H1 (cell line): ENCODE measurements around the gene GPNMB.

Experiments
- CTCF ChIP-seq, 3 experiments: IDR thresholded peaks; 1 replicate in 2 of 3; 2 replicates in 1 of 3; pipeline versions ENCODE4 v1.5.1 to v1.6.1; 2011; ENCODE audit warnings: low read length in 3 of 3, mild to moderate bottlenecking in 3 of 3, inconsistent platforms in 2 of 3, low read depth in 1 of 3, moderate library complexity in 1 of 3; ENCODE audit not compliant: insufficient read depth in 1 of 3; ENCODE audit errors: control extremely low read depth in 1 of 3
- JUN ChIP-seq: IDR thresholded peaks from 2 replicates; pipeline ENCODE4 v1.6.1; 2011; ENCODE audit warnings: low read depth, mild to moderate bottlenecking, improper control_type of control experiment, low read length
- MAFK ChIP-seq: IDR thresholded peaks from 2 replicates; pipeline ENCODE4 v1.6.1; 2012; ENCODE audit warnings: low read depth, mild to moderate bottlenecking, improper control_type of control experiment, low read length
- POLR2AphosphoS5 ChIP-seq: IDR thresholded peaks from 2 replicates; pipeline ENCODE4 v1.6.1; 2011; ENCODE audit warnings: low read depth, low read length
- RFX5 ChIP-seq: IDR thresholded peaks from 2 replicates; pipeline ENCODE4 v1.6.1; 2011; ENCODE audit warnings: low read depth, low read length, improper control_type of control experiment, borderline replicate concordance

- TF ChIP-seq POLR2AphosphoS5 (no peak), JUN (no peak), RFX5 (no peak), CTCF (IDR thresholded peaks at IDR 0.05; ENCODE audit: control extremely low read depth in 1 of 3, insufficient read depth in 1 of 3, low read depth in 1 of 3, low read length in 3 of 3) (0 out of 4 replicates have a peak, but pooled peaks of 1 of the 3 experiments have one; percentile 3), MAFK (no peak)
These were observed 48.2 kb downstream of the GPNMB start for GRCh38 chr7:23294549-23295400.
